Middle frontal gyrus (tissue), 1 donor: ENCODE results near the gene STXBP4.

Experiments
- DNase-seq: peaks from one replicate; pipeline ENCODE4 v3.0.0-alpha.2; 2015; ENCODE audit warnings: low spot score; ENCODE audit errors: extremely low spot score

The STXBP4 gene

GRCh38 chr17:55116440-55116914 lies 147.9 kb downstream of the STXBP4 start:
- DNase-seq, result no peak

DNA sequence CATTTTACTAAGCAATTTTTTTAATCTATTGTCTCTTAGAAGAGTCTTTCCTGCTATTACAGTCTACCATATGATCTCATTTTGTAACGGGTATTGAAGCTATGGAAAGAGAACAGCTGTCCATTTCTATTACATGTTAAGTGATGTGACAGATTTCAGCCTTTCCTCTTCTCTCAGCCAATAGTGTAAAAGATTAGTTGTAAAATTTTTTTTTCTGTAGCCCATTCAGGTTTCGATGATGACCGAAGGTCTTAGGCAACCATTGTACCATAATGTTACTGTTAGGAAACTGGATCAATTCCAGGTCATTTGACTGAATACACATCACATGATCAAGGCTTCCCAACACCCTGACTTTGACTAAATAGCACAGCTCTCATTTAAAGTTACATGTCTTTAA lies 148.6 kb downstream of the STXBP4 start:
- DNase-seq, result no peak

DNA sequence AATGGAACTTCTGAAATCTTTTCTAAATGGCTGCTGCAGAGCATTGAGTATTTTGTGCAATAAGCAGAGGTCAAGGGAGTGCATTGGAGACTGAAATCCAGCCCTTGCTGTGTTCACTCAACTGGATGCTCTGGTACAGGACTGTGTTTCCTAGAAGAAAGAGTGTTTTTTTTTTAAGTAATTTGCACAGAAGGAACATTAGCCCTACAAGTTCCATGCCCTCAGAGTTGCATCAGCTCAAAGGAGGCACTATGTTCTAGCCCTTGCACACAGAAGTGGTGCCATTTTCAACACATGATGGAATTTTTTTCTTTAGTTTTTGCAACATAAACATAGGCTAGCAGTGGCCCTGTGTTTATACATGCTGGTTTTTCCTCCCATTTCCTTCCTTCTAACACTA lies 152.1 kb downstream of the STXBP4 start:
- DNase-seq, result no peak

GRCh38 chr17:55121268-55121667 lies 152.7 kb downstream of the STXBP4 start:
- no peak for DNase-seq

DNA sequence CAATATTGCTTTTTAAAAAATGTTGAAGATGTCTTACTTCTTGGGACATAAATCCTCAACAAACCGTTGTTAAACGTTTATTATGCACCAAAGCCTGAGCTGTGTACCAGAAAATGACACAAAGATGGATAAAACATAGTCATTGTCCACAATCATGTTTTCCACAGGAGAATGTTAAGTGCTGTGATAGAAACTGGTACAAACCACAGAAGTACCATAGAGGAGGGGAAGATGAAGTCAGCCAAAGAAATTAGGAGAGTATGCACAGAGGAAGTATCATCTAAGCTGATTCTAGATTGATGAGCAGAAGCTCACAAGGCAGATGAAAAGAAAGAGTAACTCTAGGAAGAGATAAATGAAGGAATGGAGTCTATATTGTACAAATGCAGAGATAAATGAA lies 153.5 kb downstream of the STXBP4 start:
- DNase-seq, result no peak

DNA sequence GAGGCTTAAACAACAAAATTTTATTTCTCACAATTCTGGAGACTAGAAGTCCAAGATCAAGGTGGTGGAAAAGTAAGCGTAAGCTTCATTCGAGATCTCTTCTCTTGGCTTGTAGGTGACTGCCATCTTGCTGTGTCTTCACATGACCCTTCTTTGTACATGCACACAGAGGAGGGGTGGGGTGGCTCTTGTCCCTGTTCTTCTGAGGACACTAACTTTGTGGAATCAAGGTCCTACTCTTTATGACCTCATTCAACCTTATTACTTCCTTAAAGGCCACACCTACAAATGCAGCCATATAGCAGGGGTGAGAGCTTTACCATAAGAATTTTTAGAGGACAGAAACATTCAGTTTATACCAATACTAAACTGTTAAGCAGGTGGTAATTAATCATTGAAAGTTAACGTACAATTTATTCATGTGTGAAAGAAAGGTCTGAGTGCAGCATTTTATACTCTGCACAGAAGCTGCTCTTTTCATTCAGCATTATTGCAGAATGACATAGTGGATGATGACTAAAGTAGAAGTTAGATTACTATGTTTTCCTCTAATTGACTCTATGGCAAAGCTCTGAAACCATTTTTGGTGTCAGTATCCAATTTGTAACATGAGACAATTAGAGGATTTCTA lies 156.3 kb downstream of the STXBP4 start:
- no peak for DNase-seq

DNA sequence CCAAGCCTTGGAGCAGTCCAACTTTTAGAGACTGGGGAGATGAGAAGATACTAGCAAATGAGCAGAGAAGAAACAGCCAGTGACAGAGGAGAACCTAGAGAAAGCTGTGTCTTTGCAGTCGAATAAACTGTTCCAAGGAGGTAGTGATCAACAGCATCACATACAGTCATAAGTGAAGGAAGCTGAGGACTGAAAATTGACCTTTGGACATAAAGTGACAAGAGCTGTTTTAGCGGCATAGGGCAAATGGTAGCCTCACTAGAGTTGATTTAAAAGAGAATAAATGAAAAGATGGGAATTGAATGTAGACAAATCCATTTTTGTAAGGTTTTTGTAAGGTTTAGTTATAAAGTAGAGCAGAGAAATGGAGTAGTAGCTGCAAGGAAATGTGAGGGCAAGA lies 165.0 kb downstream of the STXBP4 start:
- DNase-seq, result no peak

DNA sequence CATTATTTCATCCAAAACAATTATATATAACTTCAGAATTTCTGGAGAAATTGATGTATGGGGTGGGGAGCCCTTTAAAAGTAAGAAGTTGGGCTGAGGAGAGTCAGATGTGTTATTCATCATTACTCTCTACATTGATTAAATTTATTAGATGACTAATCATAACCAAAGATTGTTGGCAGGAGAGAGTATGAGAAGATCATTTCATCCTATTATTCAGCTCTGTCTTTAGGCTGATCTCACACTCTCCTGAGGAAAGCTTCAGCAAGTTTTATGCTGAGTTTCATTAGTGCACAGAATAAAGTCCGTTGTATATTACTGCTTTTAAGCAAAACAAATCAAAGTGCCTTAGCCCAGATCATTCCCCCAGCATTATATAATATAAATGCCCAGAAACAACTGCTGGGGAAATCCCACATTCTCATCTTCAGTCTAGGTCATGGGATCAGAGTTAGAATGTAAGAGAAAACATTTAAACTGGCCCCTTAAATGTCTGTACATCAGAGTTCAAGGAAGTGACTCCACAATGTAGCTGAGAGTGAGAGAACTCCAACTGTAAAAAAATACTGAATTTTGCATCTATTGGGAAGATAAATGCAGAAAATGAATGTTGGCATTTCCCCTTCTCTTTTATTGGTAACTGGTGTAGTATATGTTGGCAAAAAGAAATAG lies 166.1 kb downstream of the STXBP4 start:
- DNase-seq, result no peak

DNA sequence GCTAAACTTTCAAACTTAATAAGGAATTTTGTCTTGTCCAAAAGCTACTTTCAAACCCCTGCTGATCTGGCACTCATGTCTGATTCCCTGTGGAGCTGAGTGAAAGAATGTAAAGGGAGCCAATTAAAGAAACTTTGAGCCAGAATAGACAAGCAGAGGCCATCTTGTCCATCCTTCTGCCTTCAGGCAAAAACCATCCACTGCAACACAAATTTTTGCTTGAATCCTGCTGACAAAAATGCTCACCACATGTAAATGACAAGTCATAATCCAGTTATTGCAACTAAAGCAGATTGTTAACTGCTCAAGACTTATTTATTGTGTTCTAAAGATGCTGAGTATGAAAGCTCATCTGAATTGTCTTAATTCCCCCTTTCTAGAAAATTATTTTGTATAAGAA lies 172.2 kb downstream of the STXBP4 start:
- no peak for DNase-seq

- DNase-seq, result no peak
These were observed 176.0 kb downstream of the STXBP4 start for GRCh38 chr17:55144518-55144917.

DNA sequence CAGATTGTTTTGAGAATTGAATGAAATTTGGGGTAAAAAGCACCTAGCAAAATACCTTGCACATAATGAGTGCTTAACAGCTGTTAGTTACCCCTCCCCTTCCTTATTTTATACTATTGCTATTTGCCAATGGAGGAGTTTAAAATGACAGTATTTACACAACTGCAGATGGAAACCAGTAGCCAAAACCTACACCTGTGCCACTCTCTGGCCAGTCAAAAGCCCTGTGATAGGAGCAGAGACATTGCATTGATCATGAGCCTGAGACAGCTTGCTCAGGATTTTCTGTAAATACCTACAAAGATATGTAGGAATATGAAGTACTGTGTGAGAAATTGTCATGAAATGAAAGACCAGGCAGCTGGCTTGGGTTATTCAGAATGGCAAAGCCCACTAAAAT lies 180.9 kb downstream of the STXBP4 start:
- DNase-seq, result no peak

DNA sequence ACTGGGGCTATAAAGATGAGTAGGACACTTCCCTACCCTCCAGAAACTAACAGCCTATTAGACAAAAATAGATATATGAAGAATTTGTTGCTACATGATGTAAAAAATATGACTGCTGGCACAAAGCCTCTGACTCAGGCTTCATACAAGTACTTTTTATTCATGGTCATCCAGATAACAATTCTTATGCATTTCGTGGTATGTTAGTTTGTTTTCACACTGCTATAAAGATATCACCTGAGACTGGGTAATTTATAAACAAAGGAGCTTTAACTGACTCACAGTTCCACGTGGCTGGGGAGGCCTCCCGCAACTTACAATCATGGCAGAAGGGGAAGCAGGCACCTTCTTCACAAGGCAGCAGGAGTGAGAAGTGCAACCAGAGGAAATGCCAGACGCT lies 183.7 kb downstream of the STXBP4 start:
- no peak for DNase-seq

DNA sequence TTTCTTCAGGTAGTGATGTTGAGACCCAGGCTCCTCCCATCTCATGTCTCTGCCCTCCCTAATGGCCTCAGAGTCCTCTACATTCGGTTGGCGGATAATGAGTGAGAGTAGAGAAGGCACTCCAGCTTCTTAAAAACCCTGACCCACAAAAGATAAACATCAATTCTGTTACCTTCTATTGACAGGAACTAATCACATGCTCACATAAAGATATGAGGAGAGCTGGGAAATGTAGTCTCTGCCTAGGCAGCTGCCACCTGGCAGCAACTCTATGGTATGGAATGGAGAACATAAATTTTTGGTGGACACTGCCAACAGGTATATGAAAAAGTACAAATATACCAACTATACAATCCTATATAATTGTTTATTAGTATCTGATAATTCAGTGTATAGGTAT lies 185.5 kb downstream of the STXBP4 start:
- no peak for DNase-seq

DNA sequence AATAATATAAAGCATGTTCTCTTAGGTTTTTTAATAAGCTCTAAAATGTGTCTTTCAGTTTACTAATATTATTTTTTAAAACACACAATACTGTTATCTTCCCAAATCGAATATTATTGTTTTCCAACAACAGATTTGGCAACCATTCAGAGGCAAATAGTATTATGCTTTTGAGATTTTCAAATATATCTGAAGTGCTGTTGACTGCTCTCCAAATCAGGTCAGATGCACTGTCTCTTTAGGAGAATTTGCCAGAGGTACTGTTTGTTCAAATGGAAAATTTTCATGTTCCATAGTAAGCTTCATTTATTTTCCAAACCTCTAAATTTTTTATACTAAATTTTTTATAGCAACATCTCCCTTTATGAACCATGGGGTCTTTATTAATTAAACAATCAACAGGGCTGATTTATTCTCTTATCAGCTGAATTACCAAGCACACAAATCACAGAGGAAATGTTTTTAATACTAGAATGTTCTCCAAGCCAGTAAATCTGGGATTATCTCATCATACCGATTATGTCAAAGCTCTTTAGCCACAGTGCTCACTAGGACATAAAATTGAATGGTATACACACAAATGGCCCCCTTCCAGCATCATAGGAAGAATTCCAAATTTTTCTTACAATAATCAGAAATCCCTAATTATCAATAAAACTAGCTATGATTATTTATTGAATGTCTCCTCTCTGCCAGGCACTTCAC lies 187.4 kb downstream of the STXBP4 start:
- DNase-seq, result no peak

- no peak for DNase-seq
These were observed 188.6 kb downstream of the STXBP4 start for GRCh38 chr17:55157165-55157564.

GRCh38 chr17:55158439-55158838 lies 189.9 kb downstream of the STXBP4 start:
- DNase-seq, result no peak

DNA sequence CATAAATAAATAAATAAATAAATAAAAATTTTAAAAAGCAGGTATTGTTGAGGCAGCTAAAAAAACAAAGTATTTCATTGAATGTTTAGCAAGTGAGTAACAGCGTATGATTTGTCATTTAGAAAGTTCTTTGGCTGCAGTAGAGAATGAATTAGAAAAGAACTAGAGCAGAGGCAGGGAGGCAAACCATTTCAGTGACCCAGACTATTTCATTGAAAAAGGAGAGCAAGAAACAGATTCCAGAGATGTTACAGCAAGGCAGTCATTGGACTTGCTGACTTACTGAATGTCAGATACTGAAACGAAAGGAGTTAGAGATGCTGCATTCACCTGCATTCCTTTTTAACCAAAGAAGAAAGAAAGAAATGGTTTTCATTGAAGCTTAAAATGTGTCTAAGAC lies 190.7 kb downstream of the STXBP4 start:
- no peak for DNase-seq

- no peak for DNase-seq
These were observed 191.9 kb downstream of the STXBP4 start for GRCh38 chr17:55160501-55160900.

DNA sequence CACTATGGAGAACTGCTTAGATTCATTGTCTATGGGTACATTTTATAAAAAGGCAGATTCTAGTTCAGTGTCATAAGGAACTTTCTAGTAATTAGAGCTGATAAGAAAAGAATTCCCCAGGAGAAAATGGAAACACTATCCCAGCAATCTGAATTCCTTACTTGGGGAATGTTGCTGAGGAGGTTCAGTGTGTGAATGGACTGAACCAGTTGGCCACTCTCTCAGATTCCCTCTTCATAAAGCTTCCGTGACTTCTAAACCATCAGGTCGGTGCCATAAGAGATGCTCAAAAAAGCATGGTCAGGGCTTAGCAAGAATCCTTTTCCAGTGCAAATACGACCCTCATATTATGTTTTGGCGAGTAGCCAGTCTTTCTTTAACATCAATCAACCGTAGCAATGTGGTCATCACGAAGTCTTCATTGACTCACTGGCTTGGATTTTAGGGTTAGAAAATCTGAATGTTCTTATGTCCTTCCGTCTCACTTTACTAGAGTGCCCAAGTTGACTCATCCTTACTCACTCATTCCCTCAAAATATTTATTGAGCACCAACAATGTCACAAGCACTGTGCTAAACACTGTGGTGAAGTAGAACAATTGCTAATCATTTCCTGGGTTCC lies 193.5 kb downstream of the STXBP4 start:
- no peak for DNase-seq

- no peak for DNase-seq
These were observed 194.0 kb downstream of the STXBP4 start for GRCh38 chr17:55162556-55162946.

DNA sequence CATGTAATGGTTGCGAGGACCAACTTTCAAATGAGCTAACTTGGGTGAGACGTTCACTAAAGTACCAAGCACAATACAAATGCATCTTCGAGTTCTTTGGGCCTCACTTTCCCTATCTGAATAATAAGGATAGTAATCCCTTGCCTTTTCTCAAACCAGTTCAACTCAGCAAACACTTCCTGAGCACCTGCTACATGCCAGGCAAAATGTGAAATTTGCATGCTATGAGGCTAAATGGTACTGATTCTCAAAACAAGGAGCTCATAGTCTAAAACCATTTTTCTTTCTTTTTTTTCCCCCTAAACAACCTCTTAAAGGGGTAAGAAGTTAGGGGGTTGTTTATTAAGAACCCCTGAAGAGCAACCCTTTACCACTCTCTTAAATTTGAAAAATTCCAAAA lies 194.8 kb downstream of the STXBP4 start:
- no peak for DNase-seq

DNA sequence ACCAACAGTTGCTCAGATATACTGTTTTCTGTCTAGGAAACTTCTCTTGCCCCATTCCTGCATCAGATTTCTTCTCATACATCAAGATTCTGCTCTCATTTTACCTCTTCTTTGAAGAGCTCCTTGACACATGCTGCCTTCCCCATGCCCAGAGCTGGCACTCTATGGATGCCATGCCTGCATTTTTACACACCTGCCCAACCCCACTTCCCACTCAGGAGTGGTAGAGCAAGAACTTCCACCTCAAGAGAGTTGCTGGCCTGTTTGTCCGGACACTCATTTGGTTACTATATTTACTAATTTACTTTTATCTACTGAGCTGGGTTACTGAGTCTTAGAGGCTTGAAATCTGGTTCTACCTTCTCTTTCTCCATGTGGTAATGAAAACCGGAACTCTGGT lies 197.9 kb downstream of the STXBP4 start:
- no peak for DNase-seq
